WTC11 (cell line): ENCODE measurements around the gene MEGF8. TPM values are rescaled to one million over a fixed set of nuclear protein-coding genes. Genes with fewer than 3 reads are reported as not detected.

Experiments used
- ATAC-seq: fragments of 200-7000 bp; cut with Tn5 transposase; 2 replicates; pipeline ENCODE4 v1.10.0; 2021; ENCODE audit warnings: mild to moderate bottlenecking, moderate library complexity
- CTCF ChIA-PET: fragments of 300-600 bp; sonication (Branson Sonifier 250); formaldehyde crosslinking; loops from one replicate; lab custom pipeline; 2021; ENCODE audit warnings: antibody characterized with exemption; lab: Charles Lee
- POLR2A ChIA-PET: fragments of 350-600 bp; sonication (Branson Sonifier 250); formaldehyde crosslinking; loops from one replicate; lab custom pipeline; 2021; ENCODE audit warnings: antibody characterized with exemption; lab: Charles Lee
- DNase-seq: peaks from one replicate; pipeline ENCODE4 v3.0.0; 2021; ENCODE audit warnings: low spot score
- H3K27ac Mint-ChIP-seq: 2 replicates; pipeline ENCODE4 v1.8.0; 2021; ENCODE audit warnings: mixed read lengths
- H3K27me3 Mint-ChIP-seq: 2 replicates; pipeline ENCODE4 v1.8.0; 2021; ENCODE audit warnings: low read depth, mild to moderate bottlenecking, moderate library complexity, mixed read lengths
- H3K36me3 Mint-ChIP-seq: 2 replicates; pipeline ENCODE4 v1.8.0; 2021; ENCODE audit warnings: mixed read lengths
- H3K4me1 Mint-ChIP-seq: 2 replicates; pipeline ENCODE4 v1.8.0; 2022; ENCODE audit warnings: mixed read lengths
- H3K4me3 Mint-ChIP-seq: 2 replicates; pipeline ENCODE4 v1.8.0; 2021; ENCODE audit warnings: mild to moderate bottlenecking, moderate library complexity, mixed read lengths
- H3K9me3 Mint-ChIP-seq: 2 replicates; pipeline ENCODE4 v1.8.0; 2021; ENCODE audit warnings: mixed read lengths
- CREB1 ChIP-seq: sonication (generic); formaldehyde crosslinking; IDR thresholded peaks from 2 replicates; pipeline ENCODE4 v1.8.0; 2023; ENCODE audit warnings: mild to moderate bottlenecking, missing genetic modification reagents
- CREM ChIP-seq: sonication (generic); formaldehyde crosslinking; IDR thresholded peaks from 2 replicates; pipeline ENCODE4 v1.8.1; 2022; ENCODE audit warnings: mild to moderate bottlenecking, missing genetic modification reagents, moderate library complexity
- FOXK1 ChIP-seq: sonication (generic); formaldehyde crosslinking; IDR thresholded peaks from 2 replicates; pipeline ENCODE4 v1.8.0; 2022; ENCODE audit warnings: mild to moderate bottlenecking, moderate library complexity, missing genetic modification reagents
- IRF2 ChIP-seq: sonication (generic); formaldehyde crosslinking; IDR thresholded peaks from 2 replicates; pipeline ENCODE4 v1.8.0; 2022; ENCODE audit warnings: low read depth, missing genetic modification reagents, borderline replicate concordance
- NFE2L1 ChIP-seq: sonication (generic); formaldehyde crosslinking; IDR thresholded peaks from 2 replicates; pipeline ENCODE4 v1.8.1; 2023; ENCODE audit warnings: missing genetic modification reagents
- NR1H2 ChIP-seq: sonication (generic); formaldehyde crosslinking; IDR thresholded peaks from 2 replicates; pipeline ENCODE4 v1.9.0; 2021; ENCODE audit warnings: mild to moderate bottlenecking, moderate library complexity, missing genetic modification reagents
- PRRX2 ChIP-seq: fragments of 250-450 bp; sonication (Bioruptor Pico); IDR thresholded peaks from 2 replicates; pipeline ENCODE4 v1.8.0; 2021; ENCODE audit warnings: mild to moderate bottlenecking
- RELA ChIP-seq: sonication (generic); formaldehyde crosslinking; IDR thresholded peaks from 2 replicates; pipeline ENCODE4 v1.8.1; 2022; ENCODE audit warnings: missing genetic modification reagents, mild to moderate bottlenecking, borderline replicate concordance
- SP1 ChIP-seq: sonication (generic); formaldehyde crosslinking; conservative IDR thresholded peaks from 2 replicates; pipeline ENCODE4 v1.8.1; 2022; ENCODE audit warnings: missing genetic modification reagents
- TEAD4 ChIP-seq: sonication (generic); formaldehyde crosslinking; IDR thresholded peaks from 2 replicates; pipeline ENCODE4 v1.8.0; 2022; ENCODE audit warnings: mild to moderate bottlenecking, missing genetic modification reagents
- TP53 ChIP-seq: sonication (generic); formaldehyde crosslinking; IDR thresholded peaks from 2 replicates; pipeline ENCODE4 v1.8.1; 2023; ENCODE audit warnings: mild to moderate bottlenecking, missing genetic modification reagents
- ZNF671 ChIP-seq: fragments of 250-450 bp; sonication (Bioruptor Pico); IDR thresholded peaks from 2 replicates; pipeline ENCODE4 v1.8.0; 2021; ENCODE audit warnings: mild to moderate bottlenecking
- total RNA-seq: library from RNA; stranded (reverse); gene quantifications from 3 replicates; pipeline ENCODE4 v1.2.3, GENCODE V29; 2021
- TF ChIP-seq, protein P1 (sequence below): fragments of 250-450 bp; sonication (Bioruptor Pico); conservative IDR thresholded peaks from 2 replicates; pipeline ENCODE4 v1.9.0; 2021; ENCODE audit warnings: mild to moderate bottlenecking
- TF ChIP-seq, protein P2 (sequence below): fragments of 250-450 bp; sonication (Bioruptor Pico); IDR thresholded peaks from 2 replicates; pipeline ENCODE4 v1.9.0; 2021; ENCODE audit warnings: mild to moderate bottlenecking
- TF ChIP-seq, protein P3 (sequence below): sonication (generic); formaldehyde crosslinking; IDR thresholded peaks from 2 replicates; pipeline ENCODE4 v1.8.0; 2023; ENCODE audit warnings: missing genetic modification reagents, mild to moderate bottlenecking, borderline replicate concordance
- TF ChIP-seq, protein P4 (sequence below): sonication (generic); formaldehyde crosslinking; IDR thresholded peaks from 2 replicates; pipeline ENCODE4 v1.8.1; 2023; ENCODE audit warnings: mild to moderate bottlenecking, missing genetic modification reagents, borderline replicate concordance
- TF ChIP-seq, protein P5 (sequence below): sonication (generic); formaldehyde crosslinking; conservative IDR thresholded peaks from 2 replicates; pipeline ENCODE4 v1.8.1; 2022; ENCODE audit warnings: mild to moderate bottlenecking, missing genetic modification reagents

MEGF8 gene
- total RNA-seq, 1 experiment from 2014 or later: 42.1 TPM

DNA sequence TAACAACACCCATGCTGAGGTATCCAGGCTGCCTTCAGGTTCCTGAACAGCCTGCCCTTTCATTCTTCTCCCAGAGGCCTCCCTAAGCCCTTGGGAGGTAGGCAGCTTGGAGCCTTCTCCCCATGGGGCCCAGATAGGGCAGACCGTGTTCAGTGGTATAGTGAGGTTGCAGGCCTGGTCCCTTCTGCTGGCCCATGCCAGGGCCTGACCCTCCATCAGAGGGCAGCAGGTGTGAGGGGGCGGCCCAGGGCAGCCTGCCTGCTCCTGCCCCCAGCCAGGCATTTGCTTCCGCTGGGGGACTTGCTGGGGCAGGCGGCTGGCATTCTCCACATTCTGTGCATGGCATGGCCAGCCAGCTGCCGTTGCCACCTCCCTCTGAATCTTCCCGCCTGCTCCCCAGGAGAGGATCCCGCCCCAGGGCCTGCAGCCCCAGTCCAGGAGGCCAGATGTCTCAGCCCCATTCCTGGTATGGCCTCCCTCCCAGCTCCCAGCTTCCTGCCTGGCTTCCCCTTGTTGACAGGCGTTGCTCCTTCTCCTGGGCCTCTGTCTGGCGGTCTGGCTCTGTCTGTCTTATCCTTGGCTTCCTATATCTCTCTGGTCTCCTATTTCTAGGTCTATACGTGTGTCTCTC, 47.5 kb upstream of the MEGF8 start (continued):
- TF ChIP-seq, protein P1, sequence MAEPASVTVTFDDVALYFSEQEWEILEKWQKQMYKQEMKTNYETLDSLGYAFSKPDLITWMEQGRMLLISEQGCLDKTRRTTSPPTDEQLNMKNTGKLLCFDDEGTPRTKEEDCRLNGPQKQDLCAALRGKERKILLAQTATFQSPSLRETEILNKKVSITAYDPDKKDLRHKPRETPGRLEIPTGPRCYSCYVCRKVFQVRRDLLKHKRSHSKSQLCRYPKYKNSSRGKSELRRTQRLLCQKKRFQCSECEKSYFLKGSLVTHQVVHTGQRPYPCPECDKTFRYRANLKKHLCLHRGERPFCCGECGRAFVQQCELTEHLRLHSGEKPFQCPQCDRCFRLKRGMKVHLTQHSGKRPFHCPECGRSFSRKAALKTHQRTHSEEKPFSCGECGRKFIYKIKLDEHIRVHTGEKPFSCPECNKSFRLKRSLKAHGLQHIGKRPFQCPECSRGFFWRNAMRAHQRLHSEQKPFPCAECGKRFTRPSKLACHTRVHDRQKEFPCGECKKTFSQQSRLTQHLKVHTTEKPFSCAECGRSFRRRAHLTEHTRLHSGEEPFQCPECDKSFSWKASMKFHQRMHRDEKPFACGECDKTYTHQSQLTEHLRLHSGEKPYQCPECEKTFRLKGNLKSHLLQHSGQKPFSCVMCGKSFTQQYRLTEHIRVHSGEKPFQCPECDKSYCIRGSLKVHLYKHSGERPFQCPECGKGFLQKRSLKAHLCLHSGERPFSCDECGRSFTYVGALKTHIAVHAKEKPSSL (CRISPR knock-in tag): no peak

DNA sequence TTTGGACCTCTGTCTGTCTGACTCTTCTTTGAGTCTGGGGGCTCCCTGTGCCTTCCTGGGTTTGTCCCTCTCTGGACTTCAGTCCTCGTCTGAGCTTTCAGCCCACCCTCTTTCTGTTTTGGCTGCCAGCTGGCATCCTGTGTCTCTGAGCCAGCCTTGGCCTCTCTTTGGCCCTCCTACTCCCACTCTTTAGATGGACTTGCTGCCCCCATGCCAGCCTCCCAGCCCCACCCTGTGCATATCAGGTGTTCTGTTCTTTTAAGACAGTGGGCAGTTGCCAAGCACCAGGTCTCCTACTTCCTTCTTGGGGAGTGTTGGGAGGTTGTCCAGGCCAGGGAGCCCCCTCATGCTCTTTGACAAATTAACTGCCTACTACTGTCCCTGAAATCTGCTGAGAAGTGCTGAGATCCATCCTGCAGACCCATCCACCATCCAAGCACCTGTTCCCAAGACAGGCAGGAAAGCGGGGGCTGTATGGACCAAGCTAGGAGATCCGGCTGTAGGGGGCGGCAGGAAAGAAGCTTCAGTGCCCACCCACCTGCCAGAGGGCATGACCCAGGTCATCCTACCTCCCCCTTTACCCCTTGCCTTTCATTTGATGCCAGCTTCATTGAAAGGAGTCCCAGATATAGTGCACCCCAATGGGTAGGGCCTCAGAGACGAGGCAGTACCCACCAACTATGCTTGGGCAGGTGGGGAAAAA, 46.8 kb upstream of the MEGF8 start:
- Mint-ChIP-seq H3K27me3 (no peaks in the 10 kb centered on the region), H3K4me1 (peaks cover 21% of the 10 kb centered on the region), H3K9me3 (no peaks in the 10 kb centered on the region), H3K27ac (no peak overlapping the region), H3K36me3 (0 out of 2 replicates have a peak, but pooled peaks cover 2% of the 10 kb centered on the region), H3K4me3 (peak overlapping the region; percentile 74)
- ChIA-PET POLR2A (interaction anchor here (0.7 to 2.2 kb wide), 3 partner anchors 13 to 145 kb away, joined by 3 to 28 read pairs (median 3); no protein-coding TSS in a partner anchor), CTCF (interaction anchor here (1.0 to 7.5 kb wide), 20 partner anchors 8 to 170 kb away, joined by 3 to 239 read pairs (median 8); partner anchors contain the start of genes CIC, ERF, GSK3A and PAFAH1B3)
- ATAC-seq (no peak), DNase-seq (no peak)
- no peak for TF ChIP-seq CREB1 (CRISPR knock-in tag)
- TF ChIP-seq SP1 (CRISPR knock-in tag): no peak
- no peak for TF ChIP-seq IRF2 (CRISPR knock-in tag)
- TF ChIP-seq, protein P2, sequence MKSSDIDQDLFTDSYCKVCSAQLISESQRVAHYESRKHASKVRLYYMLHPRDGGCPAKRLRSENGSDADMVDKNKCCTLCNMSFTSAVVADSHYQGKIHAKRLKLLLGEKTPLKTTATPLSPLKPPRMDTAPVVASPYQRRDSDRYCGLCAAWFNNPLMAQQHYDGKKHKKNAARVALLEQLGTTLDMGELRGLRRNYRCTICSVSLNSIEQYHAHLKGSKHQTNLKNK (CRISPR knock-in tag): no peak
- TF ChIP-seq, protein P3, sequence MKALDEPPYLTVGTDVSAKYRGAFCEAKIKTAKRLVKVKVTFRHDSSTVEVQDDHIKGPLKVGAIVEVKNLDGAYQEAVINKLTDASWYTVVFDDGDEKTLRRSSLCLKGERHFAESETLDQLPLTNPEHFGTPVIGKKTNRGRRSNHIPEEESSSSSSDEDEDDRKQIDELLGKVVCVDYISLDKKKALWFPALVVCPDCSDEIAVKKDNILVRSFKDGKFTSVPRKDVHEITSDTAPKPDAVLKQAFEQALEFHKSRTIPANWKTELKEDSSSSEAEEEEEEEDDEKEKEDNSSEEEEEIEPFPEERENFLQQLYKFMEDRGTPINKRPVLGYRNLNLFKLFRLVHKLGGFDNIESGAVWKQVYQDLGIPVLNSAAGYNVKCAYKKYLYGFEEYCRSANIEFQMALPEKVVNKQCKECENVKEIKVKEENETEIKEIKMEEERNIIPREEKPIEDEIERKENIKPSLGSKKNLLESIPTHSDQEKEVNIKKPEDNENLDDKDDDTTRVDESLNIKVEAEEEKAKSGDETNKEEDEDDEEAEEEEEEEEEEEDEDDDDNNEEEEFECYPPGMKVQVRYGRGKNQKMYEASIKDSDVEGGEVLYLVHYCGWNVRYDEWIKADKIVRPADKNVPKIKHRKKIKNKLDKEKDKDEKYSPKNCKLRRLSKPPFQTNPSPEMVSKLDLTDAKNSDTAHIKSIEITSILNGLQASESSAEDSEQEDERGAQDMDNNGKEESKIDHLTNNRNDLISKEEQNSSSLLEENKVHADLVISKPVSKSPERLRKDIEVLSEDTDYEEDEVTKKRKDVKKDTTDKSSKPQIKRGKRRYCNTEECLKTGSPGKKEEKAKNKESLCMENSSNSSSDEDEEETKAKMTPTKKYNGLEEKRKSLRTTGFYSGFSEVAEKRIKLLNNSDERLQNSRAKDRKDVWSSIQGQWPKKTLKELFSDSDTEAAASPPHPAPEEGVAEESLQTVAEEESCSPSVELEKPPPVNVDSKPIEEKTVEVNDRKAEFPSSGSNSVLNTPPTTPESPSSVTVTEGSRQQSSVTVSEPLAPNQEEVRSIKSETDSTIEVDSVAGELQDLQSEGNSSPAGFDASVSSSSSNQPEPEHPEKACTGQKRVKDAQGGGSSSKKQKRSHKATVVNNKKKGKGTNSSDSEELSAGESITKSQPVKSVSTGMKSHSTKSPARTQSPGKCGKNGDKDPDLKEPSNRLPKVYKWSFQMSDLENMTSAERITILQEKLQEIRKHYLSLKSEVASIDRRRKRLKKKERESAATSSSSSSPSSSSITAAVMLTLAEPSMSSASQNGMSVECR: no peak
- TF ChIP-seq CREM: no peak
- TF ChIP-seq RELA: no peak
- no peak for TF ChIP-seq ZNF671 (CRISPR knock-in tag)
- no peak for TF ChIP-seq TP53 (CRISPR knock-in tag)
- TF ChIP-seq, protein P4, sequence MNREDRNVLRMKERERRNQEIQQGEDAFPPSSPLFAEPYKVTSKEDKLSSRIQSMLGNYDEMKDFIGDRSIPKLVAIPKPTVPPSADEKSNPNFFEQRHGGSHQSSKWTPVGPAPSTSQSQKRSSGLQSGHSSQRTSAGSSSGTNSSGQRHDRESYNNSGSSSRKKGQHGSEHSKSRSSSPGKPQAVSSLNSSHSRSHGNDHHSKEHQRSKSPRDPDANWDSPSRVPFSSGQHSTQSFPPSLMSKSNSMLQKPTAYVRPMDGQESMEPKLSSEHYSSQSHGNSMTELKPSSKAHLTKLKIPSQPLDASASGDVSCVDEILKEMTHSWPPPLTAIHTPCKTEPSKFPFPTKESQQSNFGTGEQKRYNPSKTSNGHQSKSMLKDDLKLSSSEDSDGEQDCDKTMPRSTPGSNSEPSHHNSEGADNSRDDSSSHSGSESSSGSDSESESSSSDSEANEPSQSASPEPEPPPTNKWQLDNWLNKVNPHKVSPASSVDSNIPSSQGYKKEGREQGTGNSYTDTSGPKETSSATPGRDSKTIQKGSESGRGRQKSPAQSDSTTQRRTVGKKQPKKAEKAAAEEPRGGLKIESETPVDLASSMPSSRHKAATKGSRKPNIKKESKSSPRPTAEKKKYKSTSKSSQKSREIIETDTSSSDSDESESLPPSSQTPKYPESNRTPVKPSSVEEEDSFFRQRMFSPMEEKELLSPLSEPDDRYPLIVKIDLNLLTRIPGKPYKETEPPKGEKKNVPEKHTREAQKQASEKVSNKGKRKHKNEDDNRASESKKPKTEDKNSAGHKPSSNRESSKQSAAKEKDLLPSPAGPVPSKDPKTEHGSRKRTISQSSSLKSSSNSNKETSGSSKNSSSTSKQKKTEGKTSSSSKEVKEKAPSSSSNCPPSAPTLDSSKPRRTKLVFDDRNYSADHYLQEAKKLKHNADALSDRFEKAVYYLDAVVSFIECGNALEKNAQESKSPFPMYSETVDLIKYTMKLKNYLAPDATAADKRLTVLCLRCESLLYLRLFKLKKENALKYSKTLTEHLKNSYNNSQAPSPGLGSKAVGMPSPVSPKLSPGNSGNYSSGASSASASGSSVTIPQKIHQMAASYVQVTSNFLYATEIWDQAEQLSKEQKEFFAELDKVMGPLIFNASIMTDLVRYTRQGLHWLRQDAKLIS (CRISPR knock-in tag): no peak
- TF ChIP-seq, protein P5, sequence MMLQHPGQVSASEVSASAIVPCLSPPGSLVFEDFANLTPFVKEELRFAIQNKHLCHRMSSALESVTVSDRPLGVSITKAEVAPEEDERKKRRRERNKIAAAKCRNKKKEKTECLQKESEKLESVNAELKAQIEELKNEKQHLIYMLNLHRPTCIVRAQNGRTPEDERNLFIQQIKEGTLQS (CRISPR knock-in tag): no peak
- no peak for TF ChIP-seq NR1H2 (CRISPR knock-in tag)
- TF ChIP-seq FOXK1 (CRISPR knock-in tag): no peak
- TF ChIP-seq NFE2L1 (CRISPR knock-in tag): no peak
- no peak for TF ChIP-seq PRRX2 (CRISPR knock-in tag)
- TF ChIP-seq, protein P1 (CRISPR knock-in tag): no peak
- TF ChIP-seq TEAD4 (CRISPR knock-in tag): no peak
